GM19324 (cell line): ENCODE data around the gene CDH11.

Experiments
- ATAC-seq: cut with Tn5 transposase; IDR thresholded peaks from one replicate; pipeline ENCODE4 v1.9.1; 2021; ENCODE audit warnings: mild to moderate bottlenecking, moderate library complexity; ENCODE audit not compliant: unreplicated experiment, low FRiP score

Gene CDH11

GRCh38 chr16:65075877-65076276 is 46.0 kb downstream of the CDH11 start:
- ATAC-seq, result no peak

- no peak for ATAC-seq
Measured at GRCh38 chr16:65071433-65072311, 50.2 kb downstream of the CDH11 start.

GRCh38 chr16:65070831-65071432 is 50.9 kb downstream of the CDH11 start:
- ATAC-seq, result no peak

GRCh38 chr16:65069766-65070165 is 52.1 kb downstream of the CDH11 start:
- no peak for ATAC-seq

GRCh38 chr16:65069065-65069464 is 52.8 kb downstream of the CDH11 start:
- no peak for ATAC-seq

- ATAC-seq, result no peak
Measured at GRCh38 chr16:65068151-65068740, 53.6 kb downstream of the CDH11 start.

GRCh38 chr16:65066651-65067050 is 55.2 kb downstream of the CDH11 start:
- no peak for ATAC-seq

GRCh38 chr16:65065031-65065430 is 56.8 kb downstream of the CDH11 start:
- no peak for ATAC-seq

GRCh38 chr16:65064131-65064530 is 57.7 kb downstream of the CDH11 start:
- no peak for ATAC-seq

GRCh38 chr16:65062736-65063583 is 58.9 kb downstream of the CDH11 start:
- ATAC-seq, result no peak

- no peak for ATAC-seq
Measured at GRCh38 chr16:65061935-65062518, 59.8 kb downstream of the CDH11 start.

GRCh38 chr16:65061263-65061662 is 60.6 kb downstream of the CDH11 start:
- no peak for ATAC-seq

- no peak for ATAC-seq
Measured at GRCh38 chr16:65059406-65059980, 62.4 kb downstream of the CDH11 start.

GRCh38 chr16:65057184-65057583 is 64.7 kb downstream of the CDH11 start:
- no peak for ATAC-seq

GRCh38 chr16:65054457-65054856 is 67.4 kb downstream of the CDH11 start:
- ATAC-seq, result no peak

GRCh38 chr16:65049679-65050078 is 72.2 kb downstream of the CDH11 start:
- ATAC-seq, result no peak

- no peak for ATAC-seq
Measured at GRCh38 chr16:65045961-65046360, 75.9 kb downstream of the CDH11 start.

- no peak for ATAC-seq
Measured at GRCh38 chr16:65044873-65045272, 77.0 kb downstream of the CDH11 start.

- no peak for ATAC-seq
Measured at GRCh38 chr16:65044026-65044425, 77.8 kb downstream of the CDH11 start.
